Measurements from ENCODE around the gene MRPL53. TPM values are rescaled to one million over a fixed set of nuclear protein-coding genes. Genes with fewer than 3 reads are reported as not detected.
"Not testable (repeated sequence)": the region's sequence is repeated elsewhere in the genome, so short reads cannot be mapped to it uniquely, and the experiment has no call there.

MRPL53 gene
- total RNA-seq, 1 experiment from 2014 or later, result 38.0 TPM

GRCh38 chr2:74454654-74455511 lies 17.6 kb downstream of the MRPL53 start, which contains the start of gene INO80B:
Gene INO80B, plus strand, starts transcription at chr2:74455087. Its CDS starts 30 bp downstream, at chr2:74455117.
- peak; percentile 94 for DNase-seq (ENCODE audit: low read depth)

- DNase-seq (ENCODE audit: low read depth), result no peak
Observed at GRCh38 chr2:74450570-74451190, 21.8 kb downstream of the MRPL53 start.

GRCh38 chr2:74448771-74449170 lies 23.7 kb downstream of the MRPL53 start:
- no peak for DNase-seq (ENCODE audit: low read depth)

DNA sequence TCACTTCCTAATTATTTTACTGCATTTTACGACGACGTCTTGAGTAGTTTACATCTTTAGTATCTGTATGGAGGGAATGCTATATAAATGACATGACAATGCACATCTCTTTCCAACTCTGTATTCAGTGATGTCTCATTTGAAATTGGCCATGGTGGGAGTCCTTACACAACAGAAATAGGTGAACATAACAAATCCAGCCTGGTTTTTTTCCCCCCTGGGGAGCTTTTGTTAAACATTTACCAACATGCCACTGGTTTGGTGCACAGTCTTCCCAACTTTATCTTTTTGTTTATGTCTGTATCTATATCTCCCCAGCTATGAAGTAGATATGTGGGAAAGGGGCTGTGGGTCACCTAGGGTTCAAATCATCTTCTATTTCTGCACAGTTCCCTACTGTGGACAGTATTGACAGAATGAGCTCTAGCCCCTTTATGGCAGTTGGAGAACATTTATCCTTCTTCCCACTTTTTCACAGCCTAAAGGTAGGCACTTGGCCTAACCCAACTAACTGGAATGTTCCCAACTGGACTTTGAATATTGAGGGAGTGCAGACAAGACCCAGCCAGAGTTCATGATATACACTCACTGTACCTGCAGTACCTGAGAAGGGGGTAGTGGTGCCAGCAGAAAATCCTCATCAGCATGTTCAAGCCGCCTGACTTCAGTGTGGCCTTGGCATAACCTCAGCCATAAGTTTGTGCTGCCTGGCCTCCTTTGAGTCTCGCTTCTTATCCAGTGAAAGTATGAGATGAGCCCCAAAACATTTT lies 25.1 kb downstream of the MRPL53 start:
- DNase-seq (ENCODE audit: low read depth), result no peak

GRCh38 chr2:74444498-74445318 lies 27.8 kb downstream of the MRPL53 start:
- peak; percentile 34 for DNase-seq (ENCODE audit: low read depth)

GRCh38 chr2:74442483-74443297 lies 29.8 kb downstream of the MRPL53 start:
- DNase-seq (ENCODE audit: low read depth), result not testable (repeated sequence)

- DNase-seq (ENCODE audit: low read depth), result no peak
Observed at GRCh38 chr2:74441690-74442482, 30.6 kb downstream of the MRPL53 start, which contains the start of gene RTKN. Gene RTKN, minus strand, starts transcription at chr2:74441937. Its CDS starts 121 bp downstream, at chr2:74441816.

GRCh38 chr2:74441170-74441689 lies 31.2 kb downstream of the MRPL53 start:
- DNase-seq (ENCODE audit: low read depth), result no peak

DNA sequence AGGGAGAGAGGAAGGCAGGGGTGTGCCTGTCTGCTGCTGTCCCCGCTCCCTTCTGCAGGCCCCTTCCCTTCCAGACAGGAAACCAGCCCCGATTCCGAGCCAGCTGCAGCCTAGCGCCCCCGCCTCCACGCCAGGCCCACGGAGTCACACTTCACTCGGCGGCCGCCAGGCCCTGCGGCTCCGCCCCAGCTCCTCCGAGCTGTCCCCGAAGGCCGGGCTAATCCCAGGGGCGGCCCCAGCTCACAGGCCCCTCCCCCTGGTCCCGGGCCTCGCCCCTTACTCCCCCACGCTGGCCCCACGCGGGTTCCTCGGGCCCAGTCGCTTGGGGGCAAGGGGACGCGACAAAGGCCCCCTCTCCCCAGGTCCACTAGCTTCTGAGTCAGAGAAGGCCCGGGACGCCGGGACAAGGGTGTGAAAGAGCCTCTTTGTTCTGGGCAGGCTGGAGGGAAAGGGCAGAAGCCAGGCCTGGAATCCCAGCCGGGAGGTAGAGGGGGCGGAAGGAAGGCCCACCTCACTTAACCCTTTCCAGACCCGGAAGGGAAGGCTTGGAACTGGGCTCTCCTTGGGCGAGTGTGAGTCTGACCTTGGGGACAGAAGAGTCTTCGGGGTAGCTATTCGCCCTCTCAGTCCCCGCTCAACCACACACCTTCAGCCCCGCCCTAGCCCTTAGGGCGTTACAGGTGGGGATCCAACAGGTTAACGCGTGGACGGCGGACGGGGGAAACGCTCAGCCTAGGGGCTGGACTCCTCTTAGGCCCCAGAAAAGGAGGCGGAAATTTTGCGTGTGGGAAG lies 31.9 kb downstream of the MRPL53 start:
- peak; percentile 78 for DNase-seq (ENCODE audit: low read depth)

- peak; percentile 34 for DNase-seq (ENCODE audit: low read depth)
Observed at GRCh38 chr2:74439803-74440377, 32.6 kb downstream of the MRPL53 start.

DNA sequence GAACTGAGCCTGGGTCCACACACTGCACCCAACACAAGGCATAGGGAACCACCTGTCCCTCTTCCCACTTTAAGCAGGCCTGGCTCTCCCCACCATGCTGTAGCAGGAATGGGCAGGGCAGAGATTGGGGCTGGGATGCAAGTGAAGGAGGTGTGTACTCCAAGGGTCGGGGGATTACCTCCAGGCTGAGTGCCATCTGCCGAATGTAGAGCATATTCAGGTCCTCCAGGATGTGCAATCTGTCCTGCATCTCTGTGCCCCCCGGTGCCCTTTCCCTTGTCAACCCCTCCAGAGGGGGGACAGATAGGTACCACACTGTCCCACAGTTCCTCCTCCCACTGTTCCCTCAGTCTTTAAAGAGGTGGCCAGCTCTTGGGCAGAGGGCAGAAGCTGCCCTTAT lies 33.1 kb downstream of the MRPL53 start:
- no peak for DNase-seq (ENCODE audit: low read depth)

GRCh38 chr2:74438248-74438647 lies 34.2 kb downstream of the MRPL53 start:
- DNase-seq (ENCODE audit: low read depth), result no peak

- no peak for DNase-seq (ENCODE audit: low read depth)
Observed at GRCh38 chr2:74436848-74437695, 35.4 kb downstream of the MRPL53 start.

DNA sequence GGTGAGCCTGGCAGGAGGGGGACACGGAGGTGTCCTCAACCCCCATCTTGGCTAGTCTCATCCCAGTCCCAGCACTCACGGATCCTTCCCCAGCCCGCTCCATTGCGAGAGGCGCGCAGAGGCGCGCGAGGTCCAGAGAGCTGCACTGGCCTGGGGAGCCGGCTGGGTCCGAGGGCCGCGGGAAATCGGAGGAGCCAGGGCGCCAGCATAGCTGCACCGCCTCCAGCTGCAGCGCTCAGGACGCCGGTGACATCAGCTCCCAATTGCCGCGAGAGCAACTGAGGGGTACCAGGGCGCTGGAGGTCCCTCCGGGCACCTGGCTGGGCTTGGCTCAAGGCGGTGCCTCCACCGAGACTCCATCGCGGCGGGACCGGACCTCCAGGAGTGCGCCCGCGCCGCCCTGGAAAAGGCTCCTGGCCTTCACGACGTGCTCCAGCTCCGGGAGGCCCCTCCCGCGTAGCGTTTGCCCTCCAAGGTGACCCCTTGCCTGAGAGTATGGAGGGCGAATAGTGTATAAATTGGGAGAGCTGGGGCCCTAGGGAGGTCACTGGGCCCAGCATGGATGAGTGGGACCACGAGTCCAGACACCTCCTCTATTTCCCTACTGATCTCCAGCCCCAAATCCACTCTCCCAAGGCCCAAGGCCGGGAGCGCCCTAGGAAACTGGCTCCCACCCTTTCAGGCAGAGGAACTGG lies 36.2 kb downstream of the MRPL53 start:
- no peak for DNase-seq (ENCODE audit: low read depth)

DNA sequence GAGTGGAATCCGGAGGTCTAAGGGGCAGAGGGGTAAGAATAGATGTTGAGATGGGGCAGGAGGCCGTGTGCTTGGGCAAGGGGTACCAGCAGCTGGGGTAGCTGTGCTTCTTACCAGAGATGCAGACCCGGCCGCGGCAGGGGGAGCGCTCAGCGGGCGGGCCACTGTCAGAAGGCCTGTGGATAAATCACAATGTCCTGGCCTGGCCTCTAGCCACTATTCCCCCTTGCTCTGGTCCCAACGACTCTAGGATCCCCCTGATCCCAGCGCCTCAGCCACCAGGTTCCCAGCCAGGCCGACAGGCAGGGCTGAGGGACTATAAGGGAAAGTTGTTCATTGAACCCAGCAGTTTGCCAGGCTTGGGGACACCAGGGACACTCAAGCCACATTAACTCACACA lies 42.0 kb downstream of the MRPL53 start:
- no peak for DNase-seq (ENCODE audit: low read depth)

Data from M059J (cell line).